ENCODE data around the gene SLC26A11. TPM values are rescaled to one million over a fixed set of nuclear protein-coding genes. Genes with fewer than 3 reads are reported as not detected.
A peak's percentile ranks its signal among the peaks of the same experiment; 100 is the strongest.

The SLC26A11 gene
- total and polyA plus RNA-seq, 2 of the 13 experiments (the other 11 are each of a cell fraction or from before 2014, with no cell fraction given), result 8.7 to 13.2 TPM

DNA sequence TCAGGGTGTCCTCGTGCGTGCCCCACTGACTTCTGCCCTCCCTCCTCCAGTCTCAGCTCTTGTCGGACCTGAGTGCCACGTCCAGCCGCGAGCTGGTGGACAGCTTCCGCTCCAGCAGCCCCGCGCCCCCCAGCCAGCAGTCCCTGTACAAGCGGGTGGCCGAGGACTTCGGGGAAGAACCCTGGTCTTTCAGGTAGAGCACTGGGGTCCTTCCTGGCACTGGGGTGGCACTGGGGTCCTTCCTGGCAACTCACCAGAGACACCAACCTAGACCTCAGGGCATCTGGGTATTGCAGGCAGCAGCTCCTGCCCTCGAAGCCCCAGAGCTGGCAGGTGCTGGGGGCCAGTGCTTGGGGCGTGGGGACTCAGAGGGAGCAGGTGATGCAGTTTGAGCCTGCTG lies 25.1 kb upstream of the SLC26A11 start (continued):
- TF ChIP-seq, protein P1, sequence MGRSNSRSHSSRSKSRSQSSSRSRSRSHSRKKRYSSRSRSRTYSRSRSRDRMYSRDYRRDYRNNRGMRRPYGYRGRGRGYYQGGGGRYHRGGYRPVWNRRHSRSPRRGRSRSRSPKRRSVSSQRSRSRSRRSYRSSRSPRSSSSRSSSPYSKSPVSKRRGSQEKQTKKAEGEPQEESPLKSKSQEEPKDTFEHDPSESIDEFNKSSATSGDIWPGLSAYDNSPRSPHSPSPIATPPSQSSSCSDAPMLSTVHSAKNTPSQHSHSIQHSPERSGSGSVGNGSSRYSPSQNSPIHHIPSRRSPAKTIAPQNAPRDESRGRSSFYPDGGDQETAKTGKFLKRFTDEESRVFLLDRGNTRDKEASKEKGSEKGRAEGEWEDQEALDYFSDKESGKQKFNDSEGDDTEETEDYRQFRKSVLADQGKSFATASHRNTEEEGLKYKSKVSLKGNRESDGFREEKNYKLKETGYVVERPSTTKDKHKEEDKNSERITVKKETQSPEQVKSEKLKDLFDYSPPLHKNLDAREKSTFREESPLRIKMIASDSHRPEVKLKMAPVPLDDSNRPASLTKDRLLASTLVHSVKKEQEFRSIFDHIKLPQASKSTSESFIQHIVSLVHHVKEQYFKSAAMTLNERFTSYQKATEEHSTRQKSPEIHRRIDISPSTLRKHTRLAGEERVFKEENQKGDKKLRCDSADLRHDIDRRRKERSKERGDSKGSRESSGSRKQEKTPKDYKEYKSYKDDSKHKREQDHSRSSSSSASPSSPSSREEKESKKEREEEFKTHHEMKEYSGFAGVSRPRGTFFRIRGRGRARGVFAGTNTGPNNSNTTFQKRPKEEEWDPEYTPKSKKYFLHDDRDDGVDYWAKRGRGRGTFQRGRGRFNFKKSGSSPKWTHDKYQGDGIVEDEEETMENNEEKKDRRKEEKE (IDR thresholded peaks at IDR 0.05), result no peak
- TF ChIP-seq HCFC1 (IDR thresholded peaks at IDR 0.05; ENCODE audit: low read depth, low read length) (0 out of 2 replicates have a peak, but pooled peaks have one; percentile 5), AGO1 (IDR thresholded peaks at IDR 0.05; ENCODE audit: low read depth, low read length, poor library complexity, severe bottlenecking) (peak; percentile 5)

DNA sequence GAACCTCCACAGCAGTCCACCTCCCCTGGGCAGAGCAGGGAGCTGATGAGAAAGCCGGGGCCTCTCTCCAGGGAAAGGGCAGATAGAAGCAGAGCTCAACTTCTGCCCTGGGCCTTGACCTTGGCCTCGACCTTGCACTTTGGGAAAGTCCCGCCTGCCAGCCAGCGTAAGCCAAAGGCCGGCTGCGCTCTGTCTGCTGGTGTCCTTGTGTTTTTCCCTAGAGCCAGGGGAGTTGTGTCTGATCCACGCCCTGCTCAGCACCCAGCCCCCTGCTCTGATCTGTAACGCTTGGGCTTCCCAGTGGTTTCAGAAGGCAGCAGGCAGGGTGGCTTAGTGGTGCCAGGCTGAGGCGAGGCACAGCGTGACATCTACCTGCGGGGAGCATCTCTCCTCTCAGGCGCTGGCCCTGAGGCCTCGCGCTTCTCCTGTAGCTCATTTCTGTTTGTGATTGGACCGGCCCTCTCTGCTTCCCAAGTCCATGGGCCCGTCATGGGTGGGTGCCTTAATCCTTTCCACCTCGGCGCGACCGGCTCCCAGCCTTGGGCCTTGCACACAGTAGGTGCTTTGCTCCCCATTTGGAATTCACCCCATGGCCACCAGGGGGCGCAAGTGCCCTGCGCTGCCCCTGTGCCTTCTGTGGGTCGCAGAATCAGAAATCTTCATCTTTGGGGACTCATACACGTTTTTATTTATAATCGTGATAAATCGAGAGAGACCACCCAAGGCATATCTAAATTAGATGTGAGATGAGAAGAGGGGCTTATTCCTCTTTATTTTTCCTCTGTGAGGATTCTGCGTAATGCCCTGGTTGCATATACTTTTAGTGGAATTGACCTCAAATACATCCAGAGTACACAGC lies 24.3 kb upstream of the SLC26A11 start:
- no peak overlapping the region for H3K4me3 ChIP-seq (replicated peaks in 1 of 3; ENCODE audit: insufficient read depth in 1 of 3, low read depth in 2 of 3, low read length in 3 of 3)
- H3K79me2 ChIP-seq (ENCODE audit: insufficient read depth, low read length), result no peaks in the 10 kb centered on the region
- peak; percentile 48 for DNase-seq (ENCODE audit: low spot score)
- in situ Hi-C loops (cut with HindIII; ENCODE audit: extremely low pct_ligation_motif_present, low pct_unique_long_range_greater_than_20kb) (no loop called here), intact Hi-C loops (cut with micrococcal nuclease; ENCODE audit: unreplicated experiment) (loop anchor here (5.0 kb wide), 1 partner anchor 49 kb away; the partner anchor contains the start of gene EIF4A3)
- H3K4me1 ChIP-seq (ENCODE audit: insufficient read depth, low read length), result peaks cover 44% of the 10 kb centered on the region
- peaks cover 19 to 63% of the 10 kb centered on the region in 2 experiments for H3K27me3 ChIP-seq (ENCODE audit: control insufficient read depth in 1 of 2, insufficient read depth in 2 of 2, low read length in 2 of 2)
- ChIA-PET CTCF (ENCODE audit: low intra/inter-chr PET ratio, low total read pairs) (interaction anchor here (1.6 to 2.0 kb wide), 2 partner anchors 97 to 168 kb away, joined by 7 to 10 read pairs; no protein-coding TSS in a partner anchor), POLR2A (interaction anchor here (1.0 to 2.3 kb wide), 4 partner anchors 24 to 67 kb away, joined by 3 to 8 read pairs (median 6); partner anchors contain the start of genes SGSH and SLC26A11)
- no peak overlapping the region for H3K4me2 ChIP-seq (ENCODE audit: low read depth, low read length)
- no TSS peak for BruUV-seq (replicated peaks)
- H3K27ac ChIP-seq (ENCODE audit: extremely low read length, insufficient read depth, low read length), result no peak overlapping the region
- peak; percentile 49 for ATAC-seq
- H3K9ac ChIP-seq (ENCODE audit: insufficient read depth, low read depth, low read length), result no peak overlapping the region
- H3K36me3 ChIP-seq (replicated peaks in 1 of 2; ENCODE audit: control insufficient read depth in 1 of 2, insufficient read depth in 2 of 2, low read length in 2 of 2), result no peaks in the 10 kb centered on the region
- FAIRE-seq, result peak; percentile 64
- WGBS (ENCODE audit: low lambda C conversion rate), result 65% methylated on average over 20 of the region's 27 CpGs
- H3K9me3 ChIP-seq (ENCODE audit: low read length), result no peaks in the 10 kb centered on the region
- H2AFZ ChIP-seq (ENCODE audit: low read length), result no peak overlapping the region
- no peaks in the 10 kb centered on the region; the same call in 1 of the 2 replicates for H4K20me1 ChIP-seq (ENCODE audit: insufficient read depth, low read length)
- TF ChIP-seq ZNF101 (CRISPR knock-in tag; IDR thresholded peaks at IDR 0.05; ENCODE audit: borderline replicate concordance, low read depth) (no peak), ZNF333 (CRISPR knock-in tag; IDR thresholded peaks at IDR 0.05; ENCODE audit: borderline replicate concordance) (no peak), ZNF468 (CRISPR knock-in tag; IDR thresholded peaks at IDR 0.05) (no peak)
- TF ChIP-seq, protein P2, sequence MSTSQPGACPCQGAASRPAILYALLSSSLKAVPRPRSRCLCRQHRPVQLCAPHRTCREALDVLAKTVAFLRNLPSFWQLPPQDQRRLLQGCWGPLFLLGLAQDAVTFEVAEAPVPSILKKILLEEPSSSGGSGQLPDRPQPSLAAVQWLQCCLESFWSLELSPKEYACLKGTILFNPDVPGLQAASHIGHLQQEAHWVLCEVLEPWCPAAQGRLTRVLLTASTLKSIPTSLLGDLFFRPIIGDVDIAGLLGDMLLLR (CRISPR knock-in tag; IDR thresholded peaks at IDR 0.05), result no peak
- TF ChIP-seq, protein P3, sequence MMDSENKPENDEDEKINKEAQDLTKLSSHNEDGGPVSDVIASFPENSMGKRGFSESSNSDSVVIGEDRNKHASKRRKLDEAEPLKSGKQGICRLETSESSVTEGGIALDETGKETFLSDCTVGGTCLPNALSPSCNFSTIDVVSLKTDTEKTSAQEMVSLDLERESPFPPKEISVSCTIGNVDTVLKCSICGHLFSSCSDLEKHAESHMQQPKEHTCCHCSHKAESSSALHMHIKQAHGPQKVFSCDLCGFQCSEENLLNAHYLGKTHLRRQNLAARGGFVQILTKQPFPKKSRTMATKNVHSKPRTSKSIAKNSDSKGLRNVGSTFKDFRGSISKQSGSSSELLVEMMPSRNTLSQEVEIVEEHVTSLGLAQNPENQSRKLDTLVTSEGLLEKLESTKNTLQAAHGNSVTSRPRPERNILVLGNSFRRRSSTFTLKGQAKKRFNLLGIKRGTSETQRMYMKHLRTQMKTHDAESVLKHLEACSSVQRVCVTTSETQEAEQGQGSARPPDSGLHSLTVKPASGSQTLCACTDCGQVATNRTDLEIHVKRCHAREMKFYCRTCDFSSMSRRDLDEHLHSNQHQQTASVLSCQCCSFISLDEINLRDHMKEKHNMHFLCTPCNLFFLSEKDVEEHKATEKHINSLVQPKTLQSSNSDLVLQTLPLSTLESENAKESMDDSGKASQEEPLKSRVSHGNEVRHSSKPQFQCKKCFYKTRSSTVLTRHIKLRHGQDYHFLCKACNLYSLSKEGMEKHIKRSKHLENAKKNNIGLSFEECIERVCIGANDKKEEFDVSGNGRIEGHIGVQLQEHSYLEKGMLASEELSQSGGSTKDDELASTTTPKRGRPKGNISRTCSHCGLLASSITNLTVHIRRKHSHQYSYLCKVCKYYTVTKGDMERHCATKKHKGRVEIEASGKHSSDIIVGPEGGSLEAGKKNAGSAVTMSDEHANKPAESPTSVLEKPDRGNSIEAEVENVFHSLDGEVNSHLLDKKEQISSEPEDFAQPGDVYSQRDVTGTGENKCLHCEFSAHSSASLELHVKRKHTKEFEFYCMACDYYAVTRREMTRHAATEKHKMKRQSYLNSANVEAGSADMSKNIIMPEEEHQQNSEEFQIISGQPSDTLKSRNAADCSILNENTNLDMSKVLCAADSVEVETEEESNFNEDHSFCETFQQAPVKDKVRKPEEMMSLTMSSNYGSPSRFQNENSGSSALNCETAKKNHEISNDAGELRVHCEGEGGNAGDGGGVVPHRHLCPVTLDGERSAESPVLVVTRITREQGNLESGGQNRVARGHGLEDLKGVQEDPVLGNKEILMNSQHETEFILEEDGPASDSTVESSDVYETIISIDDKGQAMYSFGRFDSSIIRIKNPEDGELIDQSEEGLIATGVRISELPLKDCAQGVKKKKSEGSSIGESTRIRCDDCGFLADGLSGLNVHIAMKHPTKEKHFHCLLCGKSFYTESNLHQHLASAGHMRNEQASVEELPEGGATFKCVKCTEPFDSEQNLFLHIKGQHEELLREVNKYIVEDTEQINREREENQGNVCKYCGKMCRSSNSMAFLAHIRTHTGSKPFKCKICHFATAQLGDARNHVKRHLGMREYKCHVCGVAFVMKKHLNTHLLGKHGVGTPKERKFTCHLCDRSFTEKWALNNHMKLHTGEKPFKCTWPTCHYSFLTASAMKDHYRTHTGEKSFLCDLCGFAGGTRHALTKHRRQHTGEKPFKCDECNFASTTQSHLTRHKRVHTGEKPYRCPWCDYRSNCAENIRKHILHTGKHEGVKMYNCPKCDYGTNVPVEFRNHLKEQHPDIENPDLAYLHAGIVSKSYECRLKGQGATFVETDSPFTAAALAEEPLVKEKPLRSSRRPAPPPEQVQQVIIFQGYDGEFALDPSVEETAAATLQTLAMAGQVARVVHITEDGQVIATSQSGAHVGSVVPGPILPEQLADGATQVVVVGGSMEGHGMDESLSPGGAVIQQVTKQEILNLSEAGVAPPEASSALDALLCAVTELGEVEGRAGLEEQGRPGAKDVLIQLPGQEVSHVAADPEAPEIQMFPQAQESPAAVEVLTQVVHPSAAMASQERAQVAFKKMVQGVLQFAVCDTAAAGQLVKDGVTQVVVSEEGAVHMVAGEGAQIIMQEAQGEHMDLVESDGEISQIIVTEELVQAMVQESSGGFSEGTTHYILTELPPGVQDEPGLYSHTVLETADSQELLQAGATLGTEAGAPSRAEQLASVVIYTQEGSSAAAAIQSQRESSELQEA (CRISPR knock-in tag; IDR thresholded peaks at IDR 0.05; ENCODE audit: not compliant biosample characterization), result no peak

Measured in HepG2 (cell line).